ENCODE data around the gene OXCT1.

Gene OXCT1

GRCh38 chr5:41768692-41769091 lies 101.5 kb downstream of the OXCT1 start:
- TF ChIP-seq CTCF (IDR thresholded peaks at IDR 0.05; ENCODE audit: insufficient read depth, missing control alignments): no peak
- FAIRE-seq (no peak), DNase-seq (ENCODE audit: insufficient read length, low spot score) (no peak)

GRCh38 chr5:41764650-41765049 lies 105.6 kb downstream of the OXCT1 start:
- DNase-seq (ENCODE audit: insufficient read length, low spot score) (no peak), FAIRE-seq (no peak)
- no peak for TF ChIP-seq CTCF (IDR thresholded peaks at IDR 0.05; ENCODE audit: insufficient read depth, missing control alignments)

GRCh38 chr5:41763574-41763973 lies 106.7 kb downstream of the OXCT1 start:
- no peak for TF ChIP-seq CTCF (IDR thresholded peaks at IDR 0.05; ENCODE audit: insufficient read depth, missing control alignments)
- DNase-seq (ENCODE audit: insufficient read length, low spot score): no peak
- no peak for FAIRE-seq

GRCh38 chr5:41763081-41763480 lies 107.1 kb downstream of the OXCT1 start:
- no peak for TF ChIP-seq CTCF (IDR thresholded peaks at IDR 0.05; ENCODE audit: insufficient read depth, missing control alignments)
- FAIRE-seq (no peak), DNase-seq (ENCODE audit: insufficient read length, low spot score) (no peak)

GRCh38 chr5:41762426-41762825 lies 107.8 kb downstream of the OXCT1 start:
- FAIRE-seq (no peak), DNase-seq (ENCODE audit: insufficient read length, low spot score) (no peak)
- TF ChIP-seq CTCF (IDR thresholded peaks at IDR 0.05; ENCODE audit: insufficient read depth, missing control alignments): no peak

- TF ChIP-seq CTCF (IDR thresholded peaks at IDR 0.05; ENCODE audit: insufficient read depth, missing control alignments): no peak
- no peak for DNase-seq (ENCODE audit: insufficient read length, low spot score)
- FAIRE-seq: no peak
Observed at GRCh38 chr5:41761663-41762062, 108.6 kb downstream of the OXCT1 start.

GRCh38 chr5:41755705-41756104 lies 114.5 kb downstream of the OXCT1 start:
- no peak for TF ChIP-seq CTCF (IDR thresholded peaks at IDR 0.05; ENCODE audit: insufficient read depth, missing control alignments)
- FAIRE-seq (no peak), DNase-seq (ENCODE audit: insufficient read length, low spot score) (no peak)
